HG02885 (cell line): ENCODE measurements around the gene STRA8.

Source experiments
- ATAC-seq: cut with Tn5 transposase; IDR thresholded peaks from one replicate; pipeline ENCODE4 v1.9.1; 2021; ENCODE audit warnings: mild to moderate bottlenecking; ENCODE audit not compliant: unreplicated experiment, poor library complexity

Gene STRA8

GRCh38 chr7:135260930-135261721 is 27.5 kb downstream of the STRA8 start:
- no peak for ATAC-seq

- no peak for ATAC-seq
Measured at GRCh38 chr7:135262623-135263320, 29.1 kb downstream of the STRA8 start.

- no peak for ATAC-seq
Measured at GRCh38 chr7:135263321-135263970, 29.8 kb downstream of the STRA8 start.

- no peak for ATAC-seq
Measured at GRCh38 chr7:135265637-135266036, 32.0 kb downstream of the STRA8 start.

GRCh38 chr7:135269921-135270320 is 36.3 kb downstream of the STRA8 start:
- no peak for ATAC-seq

GRCh38 chr7:135270577-135271254 is 37.1 kb downstream of the STRA8 start:
- no peak for ATAC-seq

GRCh38 chr7:135271255-135271615 is 37.6 kb downstream of the STRA8 start:
- ATAC-seq: no peak

- no peak for ATAC-seq
Measured at GRCh38 chr7:135272303-135272702, 38.7 kb downstream of the STRA8 start.

- no peak for ATAC-seq
Measured at GRCh38 chr7:135273581-135273980, 39.9 kb downstream of the STRA8 start.

GRCh38 chr7:135274495-135275268 is 41.0 kb downstream of the STRA8 start:
- ATAC-seq: peak; percentile 83

GRCh38 chr7:135275971-135276580 is 42.4 kb downstream of the STRA8 start:
- no peak for ATAC-seq

- no peak for ATAC-seq
Measured at GRCh38 chr7:135277161-135277560, 43.5 kb downstream of the STRA8 start.

- peak; percentile 97 for ATAC-seq
Measured at GRCh38 chr7:135281363-135281949, 47.8 kb downstream of the STRA8 start.

GRCh38 chr7:135282561-135283254 is 49.1 kb downstream of the STRA8 start:
- no peak for ATAC-seq

GRCh38 chr7:135283959-135284638 is 50.5 kb downstream of the STRA8 start:
- no peak for ATAC-seq

- ATAC-seq: no peak
Measured at GRCh38 chr7:135285547-135286233, 52.1 kb downstream of the STRA8 start.

- no peak for ATAC-seq
Measured at GRCh38 chr7:135286876-135287275, 53.2 kb downstream of the STRA8 start.

- ATAC-seq: no peak
Measured at GRCh38 chr7:135290594-135290993, 57.0 kb downstream of the STRA8 start.
